Testis (tissue), 3 donors: ENCODE data around the gene DNAAF1. TPM values are rescaled to one million over a fixed set of nuclear protein-coding genes. Genes with fewer than 3 reads are reported as not detected.

Experiments used
- DNase-seq: peaks from one replicate; pipeline ENCODE4 v3.0.0-alpha.2; 2019
- H3K27ac ChIP-seq, 2 donors: fragments of 200-600 bp; sonication (generic); one replicate each; pipeline ENCODE4 v1.5.1; 2019
- H3K27me3 ChIP-seq: fragments of 200-600 bp; sonication (generic); one replicate; pipeline ENCODE4 v1.5.1; 2019
- H3K36me3 ChIP-seq: fragments of 200-600 bp; sonication (generic); one replicate; pipeline ENCODE4 v1.5.1; 2017; ENCODE audit warnings: low read depth; ENCODE audit errors: missing control alignments
- H3K4me1 ChIP-seq: fragments of 200-600 bp; sonication (generic); one replicate; pipeline ENCODE4 v1.5.1; 2019
- H3K4me3 ChIP-seq, 2 donors: fragments of 200-600 bp; sonication (generic); one replicate each; pipeline ENCODE4 v1.5.1; 2017 to 2019
- H3K9me3 ChIP-seq: fragments of 200-600 bp; sonication (generic); one replicate; pipeline ENCODE4 v1.5.1; 2017
- CTCF ChIP-seq, 3 experiments: fragments of 450-650 bp in 2 of 3; fragments of 200-600 bp in 1 of 3; sonication (generic) in 1 of 3; IDR thresholded peaks; one replicate each; pipeline ENCODE4 v1.5.1; 2016 to 2019; ENCODE audit warnings: antibody characterized with exemption in 3 of 3, mild to moderate bottlenecking in 2 of 3, moderate library complexity in 1 of 3
- POLR2A ChIP-seq: fragments of 450-650 bp; IDR thresholded peaks from one replicate; pipeline ENCODE4 v1.6.1; 2017; ENCODE audit warnings: antibody characterized with exemption, mild to moderate bottlenecking, moderate library complexity
- WGBS, 2 donors: methylation state at CpG; one replicate each; pipeline ENCODE4 v1.1.5; 2018; 5-methylcytosine and 5-hydroxymethylcytosine counted together
- intact Hi-C: fragments of 100-400 bp; cut with DNase I; formaldehyde crosslinking; loops from one replicate; pipeline ENCODE4 v1.15.1; 2023; ENCODE audit warnings: low total_unique reads
- polyA plus RNA-seq: library from polyadenylated mRNA; stranded (reverse); fragments of 350-450 nt; fragmentation: Illumina TruSeq; extraction: RNeasy Lipid Tissue Mini Kit (QIAGEN cat#74804); gene quantifications from one replicate; pipeline ENCODE4 v1.2.3, GENCODE V29; 2014; ENCODE audit warnings: low read depth, low replicate concordance; ENCODE audit not compliant: insufficient read depth
- total RNA-seq, 2 donors: library from RNA; depleted of rRNA; stranded (reverse); fragments of >200 nt; gene quantifications; one replicate each; pipeline ENCODE4 v1.2.3, GENCODE V29; 2016

Gene DNAAF1
- total and polyA plus RNA-seq, 3 donors from 2014 or later = 50.9 to 161 (median 89.4) TPM

- intact Hi-C loops = no loop called here
- DNase-seq = no peak
- no peak overlapping the region for H3K27ac ChIP-seq
These were observed 10.7 kb downstream of the DNAAF1 start for GRCh38 chr16:84155771-84156170.

GRCh38 chr16:84156342-84156784 lies 11.3 kb downstream of the DNAAF1 start:
- no peaks in the 10 kb centered on the region for H3K9me3 ChIP-seq
- no peak for TF ChIP-seq CTCF (IDR thresholded peaks at IDR 0.05)
- no peak for TF ChIP-seq POLR2A
- peaks cover 5% of the 10 kb centered on the region for H3K4me1 ChIP-seq
- 84 to 90% methylated on average over 4 to 5 of the region's 5 CpGs for WGBS, 2 donors
- DNase-seq = no peak
- H3K36me3 ChIP-seq = no peaks in the 10 kb centered on the region
- H3K4me3 ChIP-seq = no peak overlapping the region
- no peak overlapping the region for H3K27ac ChIP-seq
- intact Hi-C loops = no loop called here
- H3K27me3 ChIP-seq = no peaks in the 10 kb centered on the region

More at GRCh38 chr16:84155771-84156170, 10.7 kb downstream of the DNAAF1 start:
- 63 to 71% methylated on average over 6 of the region's 6 CpGs for WGBS, 2 donors
- Histone ChIP-seq H3K4me1 (peaks cover 5% of the 10 kb centered on the region), H3K4me3 (no peak overlapping the region), H3K36me3 (no peaks in the 10 kb centered on the region), H3K9me3 (no peaks in the 10 kb centered on the region), H3K27me3 (no peaks in the 10 kb centered on the region)
- no peak for TF ChIP-seq CTCF (IDR thresholded peaks at IDR 0.05)
- no peak for TF ChIP-seq POLR2A

- Histone ChIP-seq H3K27ac (no peak overlapping the region), H3K27me3 (no peaks in the 10 kb centered on the region), H3K9me3 (no peaks in the 10 kb centered on the region), H3K4me3 (no peak overlapping the region), H3K4me1 (peaks cover under 1% of the 10 kb centered on the region), H3K36me3 (no peaks in the 10 kb centered on the region)
- TF ChIP-seq CTCF (IDR thresholded peaks at IDR 0.05) = no peak
- no peak for TF ChIP-seq POLR2A
- intact Hi-C loops = no loop called here
- 61 to 66% methylated on average over 9 of the region's 9 CpGs for WGBS, 2 donors
- no peak for DNase-seq
These were observed 13.9 kb downstream of the DNAAF1 start for GRCh38 chr16:84159007-84159406.

- Histone ChIP-seq H3K27me3 (no peaks in the 10 kb centered on the region), H3K36me3 (no peaks in the 10 kb centered on the region), H3K4me1 (no peaks in the 10 kb centered on the region), H3K27ac (no peak overlapping the region), H3K9me3 (no peaks in the 10 kb centered on the region), H3K4me3 (no peak overlapping the region)
- WGBS, 2 donors = 74 to 75% methylated on average over 1 of the region's 1 CpG
- TF ChIP-seq POLR2A (no peak), CTCF (IDR thresholded peaks at IDR 0.05) (no peak)
- intact Hi-C loops = no loop called here
- DNase-seq = no peak
These were observed 14.7 kb downstream of the DNAAF1 start for GRCh38 chr16:84159800-84160199.

- 74 to 86% methylated on average over 3 to 10 of the region's 10 CpGs for WGBS, 2 donors
- intact Hi-C loops = no loop called here
These were observed 15.9 kb downstream of the DNAAF1 start for GRCh38 chr16:84161037-84161436.

More at GRCh38 chr16:84161037-84161436, 15.9 kb downstream of the DNAAF1 start:
- Histone ChIP-seq H3K4me3 (no peak overlapping the region), H3K4me1 (no peaks in the 10 kb centered on the region), H3K9me3 (no peaks in the 10 kb centered on the region), H3K36me3 (no peaks in the 10 kb centered on the region), H3K27ac (no peak overlapping the region), H3K27me3 (no peaks in the 10 kb centered on the region)
- TF ChIP-seq POLR2A (no peak), CTCF (IDR thresholded peaks at IDR 0.05) (no peak)
- no peak for DNase-seq
